HL-60 (cell line): ENCODE measurements around the gene PRPF18.

ENCODE experiments used
- DNase-seq, 2 experiments: peaks; one replicate each; pipeline ENCODE4 v3.0.0-alpha.2; 2010 to 2020; ENCODE audit warnings: low read depth in 1 of 2, low spot score in 1 of 2
- H3K27ac ChIP-seq: fragments of 250-450 bp; sonication (Bioruptor Pico); replicated peaks from 2 replicates; pipeline ENCODE4 v1.5.1; 2020; ENCODE audit warnings: mild to moderate bottlenecking, moderate library complexity
- H3K27me3 ChIP-seq: fragments of 250-450 bp; sonication (Bioruptor Pico); 2 replicates; pipeline ENCODE4 v1.5.1; 2021; ENCODE audit warnings: mild to moderate bottlenecking, moderate library complexity; ENCODE audit not compliant: insufficient read depth, poor library complexity, severe bottlenecking
- H3K4me3 ChIP-seq: replicated peaks from 2 replicates; pipeline ENCODE4 v1.5.1; 2011; ENCODE audit warnings: mild to moderate bottlenecking, control low read depth, low read length; ENCODE audit not compliant: insufficient read depth
- CTCF ChIP-seq: IDR thresholded peaks from one replicate; pipeline ENCODE4 v1.5.1; 2011; ENCODE audit warnings: low read length, control low read depth, inconsistent platforms; ENCODE audit not compliant: insufficient read depth
- GABPA ChIP-seq: IDR thresholded peaks from 2 replicates; pipeline ENCODE4 v1.6.1; 2012; ENCODE audit warnings: low read depth
- POLR2AphosphoS5 ChIP-seq: IDR thresholded peaks from 2 replicates; pipeline ENCODE4 v1.6.1; 2012; ENCODE audit warnings: low read depth
- REST ChIP-seq: IDR thresholded peaks from 2 replicates; pipeline ENCODE4 v1.6.1; 2012; ENCODE audit warnings: low read depth; ENCODE audit not compliant: insufficient replicate concordance
- SPI1 ChIP-seq: IDR thresholded peaks from 2 replicates; pipeline ENCODE4 v1.6.1; 2012; ENCODE audit warnings: low read depth, mild to moderate bottlenecking, borderline replicate concordance

The PRPF18 gene

GRCh38 chr10:13585943-13586342, 822 bp upstream of the PRPF18 start:
- Histone ChIP-seq H3K27me3 (no peaks in the 10 kb centered on the region), H3K27ac (no peak overlapping the region), H3K4me3 (no peak overlapping the region)
- DNase-seq = no peak
- no peak for TF ChIP-seq REST
- TF ChIP-seq CTCF = no peak

- Histone ChIP-seq H3K27ac (peak overlapping the region; percentile 69), H3K27me3 (no peaks in the 10 kb centered on the region), H3K4me3 (peak overlapping the region; percentile 81)
- no peak for DNase-seq
- TF ChIP-seq REST = no peak
- no peak for TF ChIP-seq GABPA
- no peak for TF ChIP-seq POLR2AphosphoS5
- TF ChIP-seq SPI1 = no peak
- no peak for TF ChIP-seq CTCF
Measured at GRCh38 chr10:13587391-13587790, 626 bp downstream of the PRPF18 start.

GRCh38 chr10:13589316-13589715, 2.6 kb downstream of the PRPF18 start:
- no peak overlapping the region for H3K4me3 ChIP-seq
- DNase-seq = no peak
- TF ChIP-seq REST = no peak
- no peak for TF ChIP-seq SPI1
- TF ChIP-seq CTCF = no peak
- no peak for TF ChIP-seq GABPA
- TF ChIP-seq POLR2AphosphoS5 = no peak
- H3K27me3 ChIP-seq = no peaks in the 10 kb centered on the region
- no peak overlapping the region for H3K27ac ChIP-seq
